GM23248 (cell line): ENCODE data around the gene EFCAB5.

Experiments used
- EZH2 ChIP-seq: fragments of 200-600 bp; sonication (generic); IDR thresholded peaks from 2 replicates; pipeline ENCODE4 v1.6.1; 2018; ENCODE audit warnings: antibody characterized with exemption, mild to moderate bottlenecking; ENCODE audit not compliant: insufficient read depth, poor library complexity, severe bottlenecking
- EZH2phosphoT487 ChIP-seq: fragments of 200-600 bp; sonication (generic); IDR thresholded peaks from 2 replicates; pipeline ENCODE4 v1.6.1; 2018; ENCODE audit warnings: antibody characterized with exemption, moderate library complexity, mild to moderate bottlenecking, low read depth; ENCODE audit not compliant: insufficient read depth

DNA sequence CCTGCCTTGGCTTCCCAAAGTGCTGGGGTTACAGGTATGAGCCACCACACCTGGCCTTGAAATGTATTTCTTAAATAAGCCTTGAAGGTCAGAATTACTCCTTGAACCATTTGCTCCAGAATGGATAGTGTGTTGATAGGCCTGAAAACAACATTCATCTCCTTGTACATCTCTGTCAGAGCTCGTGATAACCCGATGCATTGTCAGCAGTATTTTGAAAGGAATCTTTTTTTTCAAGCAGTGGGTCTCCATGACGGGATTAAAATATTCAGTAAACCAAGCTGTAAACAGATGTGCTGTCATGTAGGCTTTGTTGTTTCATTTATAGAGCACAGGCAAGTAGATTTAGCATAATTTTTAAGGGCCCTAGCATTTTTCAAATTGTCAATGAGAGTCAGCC lies 191.8 kb downstream of the EFCAB5 start:
- TF ChIP-seq EZH2 (no peak), EZH2phosphoT487 (no peak)
